Activated T-cell treated with anti-CD3 and anti-CD28 coated beads, Interleukin-2, amount 50 U/mL, for 1 hour (primary cell): ENCODE measurements around the gene PCDHGA1.
A peak's percentile ranks its signal among the peaks of the same experiment; 100 is the strongest.
"Not testable (repeated sequence)": the region's sequence is repeated elsewhere in the genome, so short reads cannot be mapped to it uniquely, and the experiment has no call there.

Experiments
- DNase-seq: peaks from one replicate; pipeline ENCODE4 v3.0.0-alpha.2; 2020

Gene PCDHGA1

DNA sequence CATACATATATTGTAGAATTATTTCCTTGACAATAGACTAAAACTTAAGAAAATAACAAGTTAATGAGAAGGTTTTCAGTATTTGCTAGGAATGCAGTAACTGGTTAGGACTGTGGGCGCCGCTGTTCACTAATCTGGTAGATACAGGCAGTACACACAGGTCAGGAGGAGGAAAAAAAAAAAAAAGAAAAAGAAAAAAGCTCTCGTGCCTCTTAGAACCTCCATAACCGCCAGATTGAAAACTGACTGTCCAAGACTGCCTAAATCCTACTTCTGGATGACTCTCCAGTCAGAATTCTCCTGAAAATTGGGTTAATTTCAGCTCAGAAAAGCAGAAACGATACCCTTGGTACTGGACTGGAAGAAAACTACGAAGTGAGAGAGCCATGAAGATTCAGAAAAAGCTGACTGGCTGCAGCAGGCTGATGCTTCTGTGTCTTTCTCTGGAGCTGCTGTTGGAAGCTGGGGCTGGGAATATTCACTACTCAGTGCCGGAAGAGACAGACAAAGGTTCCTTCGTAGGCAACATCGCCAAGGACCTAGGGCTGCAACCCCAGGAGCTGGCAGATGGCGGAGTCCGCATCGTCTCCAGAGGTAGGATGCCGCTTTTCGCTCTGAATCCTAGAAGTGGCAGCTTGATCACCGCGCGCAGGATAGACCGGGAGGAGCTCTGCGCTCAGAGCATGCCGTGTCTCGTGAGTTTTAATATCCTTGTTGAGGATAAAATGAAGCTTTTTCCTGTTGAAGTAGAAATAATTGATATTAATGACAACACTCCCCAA lies at the start of gene PCDHGA1:
Gene PCDHGA1 (plus strand): TSS at position 216 of the 782 bp plus-strand sequence.
- peak; percentile 32 for DNase-seq

DNA sequence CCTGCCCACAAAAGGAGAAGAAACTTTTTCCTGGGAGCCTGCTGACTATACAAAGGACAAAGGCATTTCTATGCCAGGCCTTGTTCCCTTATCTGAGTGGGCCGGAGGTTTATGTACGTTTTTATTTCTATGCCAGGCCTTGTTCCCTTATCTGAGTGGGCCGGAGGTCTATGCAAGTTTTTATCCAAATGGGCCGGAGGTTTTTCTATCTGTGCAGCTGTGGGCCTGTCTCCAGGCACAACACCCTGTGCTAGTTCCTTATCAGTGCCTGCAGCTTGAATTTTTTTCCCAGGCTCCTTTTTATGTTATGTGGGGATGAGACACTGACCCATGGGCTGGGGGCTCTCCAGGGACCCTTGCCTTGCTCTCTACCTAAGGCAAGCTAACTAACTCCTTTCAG lies 31.9 kb upstream of the PCDHGA1 start:
- DNase-seq = no peak

DNA sequence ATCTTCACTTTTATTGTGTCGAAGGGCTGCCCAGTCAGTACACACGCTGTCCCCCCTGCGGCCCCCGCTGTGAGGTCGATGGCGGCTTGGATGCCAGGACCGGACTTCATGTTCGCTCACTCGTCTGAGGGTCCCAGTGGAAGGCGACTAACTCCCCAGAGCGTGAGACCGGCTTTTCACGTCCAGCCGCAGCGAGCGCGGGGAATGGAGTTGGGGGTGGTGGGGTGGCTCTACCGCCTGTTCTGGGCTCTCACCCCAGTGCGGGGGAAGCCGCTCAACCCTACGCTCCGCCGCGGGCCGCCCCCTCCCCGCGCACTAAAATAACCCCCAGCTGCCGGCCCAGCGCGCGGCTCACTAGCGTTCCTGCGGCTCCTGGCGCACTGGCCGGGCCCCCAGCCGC lies 26.6 kb upstream of the PCDHGA1 start, which contains the start of gene SLC25A2:
Gene SLC25A2 (minus strand): TSS at position 294 of the 400 bp plus-strand sequence. CDS start 184 bp downstream, at position 110.
- DNase-seq = no peak

DNA sequence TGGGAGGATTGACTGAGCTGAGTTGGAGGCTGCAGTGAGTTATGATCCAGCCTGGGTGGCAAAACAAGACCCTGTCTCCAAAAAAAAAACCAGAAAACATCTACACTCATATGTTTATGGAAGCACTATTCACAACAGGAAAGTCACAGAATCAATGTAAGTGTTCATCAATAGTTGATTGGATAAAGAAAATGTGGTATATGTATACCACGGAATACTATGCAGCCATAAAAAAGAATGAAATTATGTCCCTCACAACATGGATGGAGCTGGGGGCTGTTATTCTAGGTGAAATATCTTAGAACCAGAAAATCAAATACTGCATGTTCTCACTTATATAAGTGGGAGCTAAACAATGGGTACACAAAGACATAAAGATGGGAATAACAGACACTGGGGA lies 23.7 kb upstream of the PCDHGA1 start:
- DNase-seq = no peak

DNA sequence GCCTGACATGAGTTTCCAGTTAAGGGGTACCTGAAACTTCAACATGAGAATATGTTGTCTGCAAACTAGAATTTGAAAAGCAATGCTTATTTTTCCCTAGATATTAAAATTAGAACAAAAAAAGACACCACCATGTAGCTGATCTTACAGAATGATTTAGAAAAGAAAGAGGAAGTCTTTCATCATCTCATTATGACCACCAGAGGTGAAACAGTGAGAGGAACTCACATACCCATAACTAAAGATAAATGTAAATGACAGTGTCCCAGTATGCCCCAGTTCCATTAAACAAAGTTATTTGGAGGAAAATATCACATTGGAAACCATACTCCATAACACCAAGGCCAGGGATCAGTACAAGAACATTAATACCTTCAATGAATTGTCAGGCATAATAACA lies 16.6 kb upstream of the PCDHGA1 start:
- DNase-seq = no peak

DNA sequence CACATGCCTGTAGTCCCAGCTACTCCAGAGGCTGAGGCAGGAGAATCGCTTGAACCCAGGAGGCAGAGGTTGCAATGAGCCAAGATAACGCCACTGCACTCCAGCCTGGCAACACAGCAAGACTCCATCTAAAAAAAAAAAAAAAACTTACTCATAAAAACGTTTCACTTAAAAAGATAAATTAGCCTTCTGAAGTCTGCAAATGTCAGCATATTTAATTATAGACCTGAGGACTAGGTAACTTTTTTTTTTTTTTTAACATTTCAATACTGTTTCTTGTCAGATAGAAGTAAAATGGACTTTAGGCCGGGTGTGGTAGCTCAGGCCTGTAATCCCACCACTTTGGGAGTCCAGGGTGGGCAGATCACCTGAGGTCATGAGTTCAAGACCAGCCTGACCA lies 13.4 kb upstream of the PCDHGA1 start:
- not testable (repeated sequence) for DNase-seq

DNA sequence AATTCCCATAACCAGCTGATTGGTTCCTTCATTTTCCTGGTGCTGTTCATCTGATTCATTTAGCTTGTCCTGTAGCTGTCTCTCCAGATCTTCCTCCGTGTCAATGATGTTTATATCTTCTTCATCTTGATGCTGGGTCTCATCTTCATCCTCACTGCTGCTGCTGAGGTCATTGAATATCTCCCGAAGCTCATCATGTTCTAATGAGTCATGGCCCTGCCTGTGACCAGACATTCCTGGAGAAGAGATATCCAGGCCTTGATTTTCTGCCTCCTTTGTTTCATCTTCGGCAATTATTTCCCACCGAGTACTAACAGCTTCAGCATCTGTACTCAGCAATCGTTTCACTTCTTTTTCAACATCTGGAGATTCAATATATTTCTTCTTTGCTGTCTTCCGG lies 11.1 kb upstream of the PCDHGA1 start:
- DNase-seq = no peak

DNA sequence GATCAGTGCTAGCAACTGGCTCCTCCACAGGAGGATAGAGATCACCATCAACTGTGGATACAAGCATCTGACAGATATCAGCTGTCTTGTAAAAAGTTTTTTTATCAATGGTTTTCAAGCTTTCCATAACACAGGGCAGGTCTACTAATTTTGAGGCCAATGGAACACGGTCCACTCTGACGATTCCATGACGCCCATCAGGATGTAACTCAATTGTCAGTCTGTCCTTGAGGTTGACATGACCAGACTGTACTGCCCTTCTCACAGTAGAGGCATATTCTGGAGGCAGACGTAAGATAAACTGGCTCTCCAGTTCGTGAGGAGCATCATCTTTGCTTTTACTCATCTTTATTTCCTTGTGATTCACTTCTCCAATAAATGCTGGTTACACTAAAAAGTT lies 10.6 kb upstream of the PCDHGA1 start:
- DNase-seq = no peak

DNA sequence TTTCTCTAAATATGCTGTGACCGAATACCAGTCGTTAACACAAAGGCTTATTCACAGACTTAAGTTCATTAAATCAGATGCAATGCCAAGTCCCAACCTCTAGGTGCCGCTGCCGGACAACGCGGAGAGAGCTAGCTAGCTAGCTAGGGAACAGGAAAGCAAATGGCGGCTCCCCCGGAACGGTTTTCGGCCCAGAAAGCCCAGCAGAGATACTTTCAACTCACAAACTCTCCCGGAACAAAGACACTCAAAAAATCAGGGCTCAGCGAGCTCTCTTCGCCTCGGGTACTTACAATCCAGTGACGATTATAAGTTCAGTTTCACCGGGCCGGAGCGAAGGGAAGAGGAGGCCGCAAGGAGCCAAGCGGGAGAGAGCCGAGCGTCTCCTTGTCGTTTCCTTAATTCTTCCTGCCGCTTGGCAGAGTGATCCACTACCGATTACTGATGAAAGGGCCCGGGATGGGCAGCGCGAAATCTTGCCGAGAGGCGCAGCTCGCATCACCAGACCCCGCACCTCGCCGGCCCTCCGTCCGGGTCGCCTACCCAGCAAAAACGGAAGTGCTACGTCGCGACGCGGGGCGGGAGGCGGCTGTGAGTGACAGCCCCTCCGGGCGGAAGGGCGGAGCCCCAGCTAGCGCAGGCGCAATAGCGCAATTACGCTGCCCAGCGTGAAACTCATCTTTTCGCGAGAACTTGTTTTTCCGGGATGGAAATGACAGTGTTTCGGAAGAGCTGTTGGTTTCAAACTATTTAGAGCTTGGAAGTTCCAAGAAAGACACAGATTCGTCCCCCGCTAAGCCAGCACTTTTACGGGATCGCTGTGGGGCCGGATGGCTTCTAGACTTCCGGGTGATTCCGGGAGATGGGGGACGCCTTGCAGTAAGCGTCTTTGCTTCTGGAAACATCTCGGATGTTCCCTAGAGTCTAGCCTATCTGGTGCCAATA lies 9.8 kb upstream of the PCDHGA1 start, which contains the start of gene TAF7:
Gene TAF7 (minus strand): TSS at position 560 of the 945 bp plus-strand sequence. CDS start 740 bp downstream, outside the sequence.
- peak; percentile 93 for DNase-seq

DNA sequence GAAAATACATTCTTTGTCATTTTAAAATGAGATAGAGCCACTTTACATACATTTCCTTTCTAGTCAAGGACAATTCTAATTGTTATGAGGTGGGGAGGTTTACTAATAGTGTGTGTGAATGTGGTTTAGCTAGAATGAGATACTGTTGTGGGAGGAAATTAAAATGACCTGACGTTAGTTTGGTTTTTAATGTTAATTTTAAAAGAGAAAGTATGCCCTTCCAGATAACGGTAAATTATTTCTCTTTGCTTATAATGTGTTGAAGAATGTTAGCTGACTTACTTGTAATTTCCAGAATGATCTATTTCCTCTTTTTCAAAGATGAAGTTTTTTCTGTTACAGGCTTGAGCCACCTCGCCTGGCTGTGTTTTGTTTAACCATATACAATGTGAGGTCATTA lies 8.1 kb upstream of the PCDHGA1 start:
- DNase-seq = no peak

DNA sequence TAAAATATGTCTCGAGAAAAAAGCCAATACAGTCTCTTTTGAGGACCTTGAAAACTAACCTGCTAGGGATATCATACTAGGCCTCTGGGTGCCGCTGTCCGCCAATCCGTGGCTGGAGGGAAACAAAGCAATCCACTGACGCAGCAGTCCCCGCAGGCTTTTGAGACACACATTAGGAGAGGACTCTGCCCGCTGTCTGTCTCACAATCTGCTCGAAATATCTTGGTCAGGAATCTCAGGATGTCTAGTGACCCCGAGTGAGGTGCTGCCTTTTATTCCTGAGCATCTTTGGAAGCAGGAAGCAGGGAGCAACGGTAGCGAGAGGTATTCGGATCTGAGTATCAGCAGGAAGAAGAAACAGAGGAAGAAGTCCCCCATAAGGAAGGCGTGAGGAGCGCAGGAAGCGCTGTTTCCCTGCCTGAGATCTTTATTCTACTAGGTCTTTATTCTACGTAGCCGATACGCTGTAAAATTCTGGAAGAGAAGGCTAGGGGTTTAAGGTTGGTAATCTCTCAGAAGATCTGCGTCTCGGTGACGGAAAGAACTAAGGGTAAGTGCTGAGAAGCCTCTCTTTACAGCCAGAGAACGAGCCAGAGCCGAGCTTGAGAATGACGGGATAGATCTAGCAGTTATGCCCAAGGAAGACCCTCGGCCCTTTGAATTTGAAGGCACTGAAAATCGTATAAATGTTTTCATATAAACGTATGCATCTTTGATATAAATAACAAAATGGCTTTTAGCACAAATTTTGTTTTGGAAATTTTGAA lies 4.0 kb upstream of the PCDHGA1 start:
- peak; percentile 71 for DNase-seq

DNA sequence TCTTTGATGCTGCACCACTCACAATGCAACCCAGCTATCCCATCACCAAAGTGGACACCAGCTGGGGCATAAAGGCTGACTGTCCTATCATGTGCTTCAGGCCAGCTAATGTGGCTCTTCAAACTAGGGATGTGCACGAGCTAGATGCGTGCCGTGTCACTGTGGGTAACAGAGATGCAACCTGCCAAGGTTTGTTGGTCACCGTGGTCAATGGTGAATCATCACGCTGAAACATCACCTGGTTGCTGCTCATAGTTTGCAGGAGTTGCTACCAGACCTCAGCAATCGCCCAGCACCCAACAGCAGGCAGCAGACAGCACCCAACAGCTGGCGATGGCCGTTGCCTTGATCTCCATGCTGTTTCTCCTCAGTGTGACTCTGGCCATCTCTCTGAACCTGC lies 2.1 kb upstream of the PCDHGA1 start:
- DNase-seq = no peak

DNA sequence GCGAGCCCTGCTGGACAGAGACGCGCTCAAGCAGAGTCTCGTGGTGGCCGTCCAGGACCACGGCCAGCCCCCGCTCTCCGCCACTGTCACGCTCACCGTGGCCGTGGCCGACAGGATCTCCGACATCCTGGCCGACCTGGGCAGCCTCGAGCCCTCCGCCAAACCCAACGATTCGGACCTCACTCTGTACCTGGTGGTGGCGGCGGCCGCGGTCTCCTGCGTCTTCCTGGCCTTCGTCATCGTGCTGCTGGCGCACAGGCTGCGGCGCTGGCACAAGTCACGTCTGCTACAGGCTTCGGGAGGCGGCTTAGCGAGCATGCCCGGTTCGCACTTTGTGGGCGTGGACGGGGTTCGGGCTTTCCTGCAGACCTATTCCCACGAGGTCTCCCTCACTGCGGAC lies 2.3 kb downstream of the PCDHGA1 start:
- DNase-seq = not testable (repeated sequence)

DNA sequence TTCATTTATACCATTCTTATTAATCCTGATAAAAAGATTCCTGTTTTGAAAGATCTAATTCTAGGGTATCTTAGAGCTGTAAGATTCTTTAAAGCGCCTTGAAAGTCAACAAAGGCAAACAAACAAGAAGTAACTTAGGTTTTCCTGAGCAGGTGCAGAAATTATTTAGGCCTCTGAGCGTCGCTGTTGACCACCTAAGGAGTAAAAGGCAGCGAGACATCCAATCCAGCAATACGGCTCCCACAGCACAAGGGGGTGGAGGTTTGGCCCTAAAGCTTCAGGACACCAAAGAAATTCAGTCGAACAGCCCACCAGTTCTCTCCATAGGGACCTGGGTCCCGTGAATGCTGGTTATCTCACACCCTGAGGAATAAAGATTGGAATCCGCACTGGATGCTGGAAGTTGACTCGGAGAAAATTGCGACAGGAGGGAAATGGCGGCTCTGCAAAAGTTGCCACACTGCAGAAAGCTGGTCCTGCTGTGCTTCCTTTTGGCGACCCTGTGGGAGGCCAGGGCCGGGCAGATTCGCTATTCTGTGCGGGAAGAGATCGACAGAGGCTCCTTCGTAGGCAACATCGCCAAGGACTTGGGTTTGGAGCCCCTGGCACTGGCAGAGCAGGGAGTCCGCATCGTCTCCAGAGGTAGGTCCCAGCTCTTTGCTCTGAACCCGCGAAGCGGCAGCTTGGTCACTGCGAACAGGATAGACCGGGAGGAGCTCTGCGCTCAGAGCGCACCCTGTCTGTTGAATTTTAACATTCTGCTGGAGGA lies 8.4 kb downstream of the PCDHGA1 start, which contains the start of gene PCDHGA2:
Gene PCDHGA2 (plus strand): TSS at position 223 of the 769 bp plus-strand sequence.
- no peak for DNase-seq

DNA sequence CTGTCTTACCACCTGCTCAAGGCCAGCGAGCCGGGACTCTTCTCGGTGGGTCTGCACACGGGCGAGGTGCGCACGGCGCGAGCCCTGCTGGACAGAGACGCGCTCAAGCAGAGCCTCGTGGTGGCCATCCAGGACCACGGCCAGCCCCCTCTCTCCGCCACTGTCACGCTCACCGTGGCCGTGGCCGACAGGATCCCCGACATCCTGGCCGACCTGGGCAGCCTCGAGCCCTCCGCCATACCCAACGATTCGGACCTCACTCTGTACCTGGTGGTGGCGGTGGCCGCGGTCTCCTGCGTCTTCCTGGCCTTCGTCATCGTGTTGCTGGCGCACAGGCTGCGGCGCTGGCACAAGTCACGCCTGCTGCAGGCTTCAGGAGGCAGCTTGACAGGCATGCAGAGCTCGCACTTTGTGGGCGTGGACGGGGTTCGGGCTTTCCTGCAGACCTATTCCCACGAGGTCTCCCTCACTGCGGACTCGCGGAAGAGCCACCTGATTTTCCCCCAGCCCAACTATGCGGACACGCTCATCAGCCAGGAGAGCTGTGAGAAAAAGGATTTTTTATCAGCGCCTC lies 10.6 kb downstream of the PCDHGA1 start:
- not testable (repeated sequence) for DNase-seq

DNA sequence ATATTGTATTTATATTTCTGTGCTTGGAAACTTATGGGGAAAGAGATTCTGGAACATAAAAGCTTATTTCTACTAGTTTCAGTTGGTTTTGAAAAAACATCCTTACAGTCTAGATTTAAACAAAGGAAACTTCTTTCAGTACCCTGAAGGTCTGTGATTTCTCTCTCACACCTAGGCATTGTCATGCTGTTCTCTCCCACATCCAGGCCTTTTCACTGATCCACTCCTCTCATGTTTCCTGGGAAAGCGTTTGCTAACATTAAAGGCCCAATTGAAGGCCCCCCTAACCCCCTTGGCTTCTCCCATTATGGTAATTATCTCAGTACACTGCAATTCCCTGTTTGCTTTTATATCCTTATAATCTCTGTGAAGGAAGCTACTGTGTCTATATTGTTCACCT lies 12.5 kb downstream of the PCDHGA1 start:
- no peak for DNase-seq

DNA sequence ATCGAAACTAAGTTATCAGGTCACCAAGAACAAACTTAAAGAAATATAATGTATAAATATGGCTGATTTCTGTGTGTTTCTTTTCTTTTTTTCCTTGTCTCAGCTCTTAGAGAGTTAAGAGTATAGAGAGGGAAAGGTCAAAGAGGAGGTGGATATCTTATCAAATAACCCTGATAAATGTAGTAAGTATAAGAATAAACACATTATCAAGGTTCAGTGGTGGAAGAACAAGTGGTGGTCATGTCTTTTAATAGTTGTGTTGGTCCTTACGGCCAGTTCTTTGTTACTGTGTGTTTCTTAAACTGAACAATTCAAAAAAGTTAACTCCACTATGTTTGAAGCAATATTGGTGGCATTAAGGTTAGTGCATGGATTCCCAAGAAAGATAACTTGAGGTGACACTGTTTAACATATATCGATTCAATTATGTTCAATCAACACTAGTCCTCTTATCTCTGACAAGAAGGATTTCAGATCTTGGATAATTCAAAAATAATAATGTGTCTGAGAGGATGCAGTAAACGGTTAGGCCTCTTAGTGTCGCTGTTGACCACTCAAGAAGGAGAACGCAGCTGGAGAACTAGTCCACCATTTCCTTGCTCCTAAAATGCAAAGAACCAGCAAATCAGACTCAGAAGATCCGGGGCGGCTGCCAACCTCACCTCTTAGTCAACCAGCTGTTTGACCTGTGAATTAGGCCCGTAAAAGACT lies 13.1 kb downstream of the PCDHGA1 start, which contains the start of gene PCDHGA3:
Gene PCDHGA3 (plus strand): TSS at position 588 of the 711 bp plus-strand sequence. CDS start 205 bp downstream, outside the sequence.
- no peak for DNase-seq

DNA sequence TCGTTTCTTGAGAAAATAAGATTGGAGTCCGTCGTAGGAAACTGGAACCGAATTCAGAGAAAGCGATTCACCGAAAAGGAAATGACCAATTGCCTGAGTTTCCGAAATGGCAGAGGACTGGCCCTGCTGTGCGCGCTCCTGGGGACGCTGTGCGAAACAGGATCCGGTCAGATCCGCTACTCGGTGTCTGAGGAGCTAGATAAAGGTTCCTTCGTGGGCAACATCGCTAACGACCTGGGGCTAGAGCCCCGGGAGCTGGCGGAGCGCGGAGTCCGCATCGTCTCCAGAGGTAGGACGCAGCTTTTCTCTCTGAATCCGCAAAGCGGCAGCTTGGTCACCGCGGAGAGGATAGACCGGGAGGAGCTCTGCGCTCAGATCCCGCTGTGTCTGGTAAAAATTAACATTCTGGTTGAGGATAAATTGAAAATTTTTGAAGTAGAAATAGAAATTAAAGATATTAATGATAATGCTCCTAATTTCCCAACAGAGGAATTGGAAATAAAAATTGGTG lies 13.7 kb downstream of the PCDHGA1 start:
- no peak for DNase-seq

DNA sequence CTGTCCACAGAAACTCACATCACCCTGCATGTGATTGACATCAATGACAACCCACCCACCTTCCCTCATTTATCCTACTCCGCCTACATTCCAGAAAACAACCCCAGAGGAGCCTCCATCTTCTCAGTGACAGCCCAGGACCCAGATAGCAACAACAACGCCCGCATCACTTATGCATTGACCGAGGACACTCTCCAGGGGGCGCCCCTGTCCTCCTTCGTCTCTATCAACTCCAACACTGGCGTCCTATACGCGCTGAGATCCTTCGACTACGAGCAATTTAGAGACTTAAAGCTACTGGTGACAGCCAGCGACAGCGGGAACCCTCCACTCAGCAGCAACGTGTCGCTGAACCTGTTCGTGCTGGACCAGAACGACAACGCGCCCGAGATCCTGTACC lies 15.0 kb downstream of the PCDHGA1 start:
- DNase-seq = no peak

DNA sequence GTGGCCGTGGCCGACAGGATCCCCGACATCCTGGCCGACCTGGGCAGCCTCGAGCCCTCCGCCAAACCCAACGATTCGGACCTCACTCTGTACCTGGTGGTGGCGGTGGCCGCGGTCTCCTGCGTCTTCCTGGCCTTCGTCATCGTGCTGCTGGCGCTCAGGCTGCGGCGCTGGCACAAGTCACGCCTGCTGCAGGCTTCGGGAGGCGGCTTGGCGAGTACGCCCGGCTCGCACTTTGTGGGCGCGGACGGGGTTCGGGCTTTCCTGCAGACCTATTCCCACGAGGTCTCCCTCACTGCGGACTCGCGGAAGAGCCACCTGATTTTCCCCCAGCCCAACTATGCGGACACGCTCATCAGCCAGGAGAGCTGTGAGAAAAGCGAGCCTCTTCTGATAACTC lies 15.7 kb downstream of the PCDHGA1 start:
- not testable (repeated sequence) for DNase-seq
